Camera-type eye (tissue), 1 donor: ENCODE results near the gene ZC3H14. TPM values are rescaled to one million over a fixed set of nuclear protein-coding genes. Genes with fewer than 3 reads are reported as not detected.

Experiments used
- total RNA-seq: library from RNA; depleted of rRNA; stranded (reverse); fragments of >200 nt; gene quantifications from one replicate; pipeline ENCODE4 v1.2.3, GENCODE V29; 2014

Gene ZC3H14
- 114 TPM for total RNA-seq

GRCh38 chr14:88562831-88563686 is at the start of gene ZC3H14:
TSS of gene ZC3H14 (plus strand) at chr14:88563037. CDS start at chr14:88563134, 97 bp downstream.

DNA sequence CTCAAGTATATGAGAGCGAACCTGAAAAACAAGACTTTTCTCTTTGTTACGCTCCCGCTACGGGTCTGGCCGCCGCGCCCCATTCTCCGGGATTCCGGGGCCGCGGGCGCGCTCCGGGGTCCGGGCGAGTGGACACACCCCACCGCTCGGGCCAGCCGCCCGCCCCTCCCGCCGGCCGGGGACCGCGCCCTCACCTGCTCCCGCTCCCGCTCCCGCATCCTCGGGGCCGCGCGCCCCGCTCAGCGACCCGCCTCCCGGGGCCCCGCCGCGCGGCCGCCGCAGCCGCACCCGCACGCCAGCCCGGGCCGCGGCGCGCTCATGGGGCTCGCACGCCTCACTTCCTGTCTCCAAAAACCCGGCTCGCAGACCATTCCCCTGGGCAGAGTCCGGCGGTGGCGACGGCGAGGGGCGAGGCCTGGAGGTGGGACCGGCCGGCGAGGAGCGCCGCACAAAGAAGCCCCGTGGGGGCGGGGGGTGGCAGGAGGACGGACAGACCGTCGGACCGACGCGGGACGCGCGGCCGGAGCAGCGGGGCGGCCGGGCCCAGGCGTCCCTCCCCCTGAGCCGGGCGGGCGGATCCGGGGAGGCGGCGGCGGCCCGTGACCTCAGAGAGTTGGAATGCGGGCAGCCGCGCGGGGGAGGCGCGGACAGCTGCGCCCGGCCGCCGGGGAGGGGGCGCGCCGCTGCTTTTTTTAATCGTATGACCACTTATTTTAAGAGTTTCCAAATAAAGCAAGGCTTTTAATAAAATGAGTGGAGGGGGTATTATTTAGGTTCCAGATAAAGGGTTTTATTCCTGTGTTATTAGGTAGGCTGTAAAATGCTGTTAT is 8.2 kb upstream of the ZC3H14 start, which contains the start of gene PTPN21:
Gene PTPN21, minus strand, starts transcription at position 551 of the 830 bp plus-strand sequence. CDS start 4,590 bp downstream, outside the sequence.

Other genes starting within 250 kb of the ZC3H14 start
- gene KCNK10, start 239.8 kb upstream of the ZC3H14 start, total RNA-seq, result 1.3 TPM
- gene SPATA7, start 177.4 kb upstream of the ZC3H14 start, total RNA-seq, result 44.7 TPM
- 21.6 TPM for gene PTPN21, start 8.0 kb upstream of the ZC3H14 start, total RNA-seq
- gene EML5, start 229.9 kb downstream of the ZC3H14 start, total RNA-seq, result 45.7 TPM